ENCODE data around the gene DENND4B. TPM values are rescaled to one million over a fixed set of nuclear protein-coding genes. Genes with fewer than 3 reads are reported as not detected.

Gene DENND4B
- total and polyA plus RNA-seq, 9 of the 15 experiments (the other 6 are each of a cell fraction or from before 2014, with no cell fraction given) = 9.5 to 80.5 (median 23.1) TPM

DNA sequence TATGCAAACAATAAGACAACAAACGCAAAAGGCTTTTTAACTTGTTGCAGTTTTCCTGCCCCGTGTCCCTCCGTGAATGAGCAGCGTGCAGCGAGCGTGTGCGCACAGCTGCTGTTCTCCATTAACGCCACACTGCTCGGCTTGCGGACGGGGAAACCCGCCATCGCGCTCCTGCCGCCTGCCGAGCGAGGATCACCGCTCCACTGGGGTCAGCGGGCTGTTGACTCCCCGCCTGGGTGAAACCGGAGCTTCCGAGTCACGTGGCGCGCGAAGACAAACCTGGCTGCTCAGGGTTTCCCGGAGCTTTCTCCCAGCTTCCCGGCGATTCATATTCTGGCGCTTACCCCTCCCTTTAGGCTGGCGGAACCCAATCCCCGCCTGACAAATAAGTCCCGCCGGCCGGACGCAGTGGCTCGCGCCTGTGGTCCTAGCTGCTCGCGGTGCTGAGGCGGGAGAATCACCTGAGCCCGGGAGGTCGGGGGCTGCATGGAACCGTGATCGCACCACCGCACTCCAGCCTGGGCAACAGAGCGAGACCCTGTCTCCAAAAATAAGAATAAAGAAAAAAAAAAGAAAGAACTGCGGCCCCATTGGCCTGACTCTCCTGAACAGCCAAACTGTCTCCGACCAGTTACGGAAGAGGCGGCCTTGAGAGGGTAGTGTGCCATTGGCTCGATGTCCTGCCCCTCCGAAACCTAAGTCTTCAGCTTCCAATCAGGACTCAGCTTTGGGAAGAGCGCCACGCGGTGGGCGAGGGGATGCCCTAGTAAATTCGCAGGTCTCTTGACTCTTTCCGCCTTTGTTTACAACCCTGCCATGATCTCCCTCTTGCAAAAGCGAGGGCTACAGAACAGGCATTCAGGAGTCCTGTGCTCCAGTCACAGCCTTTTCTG lies 20.8 kb upstream of the DENND4B start, which contains the start of gene CREB3L4 (continued):
- TF ChIP-seq MEF2A (IDR thresholded peaks at IDR 0.05; ENCODE audit: control insufficient read depth, low read depth, low read length) (no peak), ZNF165 (CRISPR knock-in tag; IDR thresholded peaks at IDR 0.05; ENCODE audit: borderline replicate concordance) (no peak), NR3C1 (CRISPR knock-in tag; IDR thresholded peaks at IDR 0.05) (no peak), SMARCA4 (IDR thresholded peaks at IDR 0.05) (peak; percentile 75; the same call in 1 of the 2 replicates), STAG1 (CRISPR knock-in tag; IDR thresholded peaks at IDR 0.05; ENCODE audit: borderline replicate concordance) (peak; percentile 32; the same call in 1 of the 2 replicates), ZNF780A (CRISPR knock-in tag; IDR thresholded peaks at IDR 0.05) (no peak), ZKSCAN1 (IDR thresholded peaks at IDR 0.05; ENCODE audit: low read depth, low read length) (peak; percentile 9; the same call in 1 of the 2 replicates), KAT8 (IDR thresholded peaks at IDR 0.05; ENCODE audit: low read depth) (no peak), ZNF717 (CRISPR knock-in tag; IDR thresholded peaks at IDR 0.05) (no peak), HNRNPUL1 (IDR thresholded peaks at IDR 0.05; ENCODE audit: low read length) (no peak), FOXJ2 (tag; IDR thresholded peaks at IDR 0.05) (peak; percentile 82; the same call in 1 of the 2 replicates), NR2C1 (IDR thresholded peaks at IDR 0.05) (peak; percentile 17; the same call in 1 of the 2 replicates), NR2C1 (tag; IDR thresholded peaks at IDR 0.05) (peak; percentile 77), ETS2 (tag; IDR thresholded peaks at IDR 0.05; ENCODE audit: borderline replicate concordance, poor library complexity, severe bottlenecking) (peak; percentile 19), YY1 (IDR thresholded peaks at IDR 0.05; ENCODE audit: borderline replicate concordance in 1 of 3, control insufficient read depth in 1 of 3, extremely low read depth in 1 of 3, insufficient read depth in 3 of 3, insufficient read length in 1 of 3, insufficient replicate concordance in 2 of 3, low read depth in 1 of 3, low read length in 2 of 3) (peak in 2 of 3 experiments; percentile 87 to 93), ZBED1 (IDR thresholded peaks at IDR 0.05) (no peak), HDGF (IDR thresholded peaks at IDR 0.05) (no peak)
- TF ChIP-seq, protein P1, sequence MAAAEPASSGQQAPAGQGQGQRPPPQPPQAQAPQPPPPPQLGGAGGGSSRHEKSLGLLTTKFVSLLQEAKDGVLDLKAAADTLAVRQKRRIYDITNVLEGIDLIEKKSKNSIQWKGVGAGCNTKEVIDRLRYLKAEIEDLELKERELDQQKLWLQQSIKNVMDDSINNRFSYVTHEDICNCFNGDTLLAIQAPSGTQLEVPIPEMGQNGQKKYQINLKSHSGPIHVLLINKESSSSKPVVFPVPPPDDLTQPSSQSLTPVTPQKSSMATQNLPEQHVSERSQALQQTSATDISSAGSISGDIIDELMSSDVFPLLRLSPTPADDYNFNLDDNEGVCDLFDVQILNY (CRISPR knock-in tag; IDR thresholded peaks at IDR 0.05) = no peak
- TF ChIP-seq, protein P2, sequence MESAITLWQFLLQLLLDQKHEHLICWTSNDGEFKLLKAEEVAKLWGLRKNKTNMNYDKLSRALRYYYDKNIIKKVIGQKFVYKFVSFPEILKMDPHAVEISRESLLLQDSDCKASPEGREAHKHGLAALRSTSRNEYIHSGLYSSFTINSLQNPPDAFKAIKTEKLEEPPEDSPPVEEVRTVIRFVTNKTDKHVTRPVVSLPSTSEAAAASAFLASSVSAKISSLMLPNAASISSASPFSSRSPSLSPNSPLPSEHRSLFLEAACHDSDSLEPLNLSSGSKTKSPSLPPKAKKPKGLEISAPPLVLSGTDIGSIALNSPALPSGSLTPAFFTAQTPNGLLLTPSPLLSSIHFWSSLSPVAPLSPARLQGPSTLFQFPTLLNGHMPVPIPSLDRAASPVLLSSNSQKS (CRISPR knock-in tag; IDR thresholded peaks at IDR 0.05) = no peak
- TF ChIP-seq, protein P3, sequence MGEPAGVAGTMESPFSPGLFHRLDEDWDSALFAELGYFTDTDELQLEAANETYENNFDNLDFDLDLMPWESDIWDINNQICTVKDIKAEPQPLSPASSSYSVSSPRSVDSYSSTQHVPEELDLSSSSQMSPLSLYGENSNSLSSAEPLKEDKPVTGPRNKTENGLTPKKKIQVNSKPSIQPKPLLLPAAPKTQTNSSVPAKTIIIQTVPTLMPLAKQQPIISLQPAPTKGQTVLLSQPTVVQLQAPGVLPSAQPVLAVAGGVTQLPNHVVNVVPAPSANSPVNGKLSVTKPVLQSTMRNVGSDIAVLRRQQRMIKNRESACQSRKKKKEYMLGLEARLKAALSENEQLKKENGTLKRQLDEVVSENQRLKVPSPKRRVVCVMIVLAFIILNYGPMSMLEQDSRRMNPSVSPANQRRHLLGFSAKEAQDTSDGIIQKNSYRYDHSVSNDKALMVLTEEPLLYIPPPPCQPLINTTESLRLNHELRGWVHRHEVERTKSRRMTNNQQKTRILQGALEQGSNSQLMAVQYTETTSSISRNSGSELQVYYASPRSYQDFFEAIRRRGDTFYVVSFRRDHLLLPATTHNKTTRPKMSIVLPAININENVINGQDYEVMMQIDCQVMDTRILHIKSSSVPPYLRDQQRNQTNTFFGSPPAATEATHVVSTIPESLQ (CRISPR knock-in tag; IDR thresholded peaks at IDR 0.05) = peak; percentile 95; the same call in 1 of the 2 replicates
- TF ChIP-seq, protein P4, sequence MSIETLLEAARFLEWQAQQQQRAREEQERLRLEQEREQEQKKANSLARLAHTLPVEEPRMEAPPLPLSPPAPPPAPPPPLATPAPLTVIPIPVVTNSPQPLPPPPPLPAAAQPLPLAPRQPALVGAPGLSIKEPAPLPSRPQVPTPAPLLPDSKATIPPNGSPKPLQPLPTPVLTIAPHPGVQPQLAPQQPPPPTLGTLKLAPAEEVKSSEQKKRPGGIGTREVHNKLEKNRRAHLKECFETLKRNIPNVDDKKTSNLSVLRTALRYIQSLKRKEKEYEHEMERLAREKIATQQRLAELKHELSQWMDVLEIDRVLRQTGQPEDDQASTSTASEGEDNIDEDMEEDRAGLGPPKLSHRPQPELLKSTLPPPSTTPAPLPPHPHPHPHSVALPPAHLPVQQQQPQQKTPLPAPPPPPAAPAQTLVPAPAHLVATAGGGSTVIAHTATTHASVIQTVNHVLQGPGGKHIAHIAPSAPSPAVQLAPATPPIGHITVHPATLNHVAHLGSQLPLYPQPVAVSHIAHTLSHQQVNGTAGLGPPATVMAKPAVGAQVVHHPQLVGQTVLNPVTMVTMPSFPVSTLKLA (conservative IDR thresholded peaks at IDR 0.05) = peak; percentile 88 to 94
- TF ChIP-seq, protein P5, sequence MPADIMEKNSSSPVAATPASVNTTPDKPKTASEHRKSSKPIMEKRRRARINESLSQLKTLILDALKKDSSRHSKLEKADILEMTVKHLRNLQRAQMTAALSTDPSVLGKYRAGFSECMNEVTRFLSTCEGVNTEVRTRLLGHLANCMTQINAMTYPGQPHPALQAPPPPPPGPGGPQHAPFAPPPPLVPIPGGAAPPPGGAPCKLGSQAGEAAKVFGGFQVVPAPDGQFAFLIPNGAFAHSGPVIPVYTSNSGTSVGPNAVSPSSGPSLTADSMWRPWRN (IDR thresholded peaks at IDR 0.05; ENCODE audit: low read depth) = peak; percentile 36; the same call in 1 of the 2 replicates

Data from K562 (cell line).